Heart left ventricle (tissue), 16 donors: Measurements from ENCODE around the gene TMEM272. TPM values are rescaled to one million over a fixed set of nuclear protein-coding genes. Genes with fewer than 3 reads are reported as not detected.

Source experiments
- ATAC-seq, 4 donors: fragments of 200-7000 bp; cut with Tn5 transposase; one replicate each; pipeline ENCODE4 v1.9.1; 2020 to 2022; ENCODE audit warnings: moderate library complexity in 4 of 4, mild to moderate bottlenecking in 3 of 4, moderate number of reproducible peaks in 1 of 4
- DNase-seq, 5 donors: peaks; one replicate each; pipeline ENCODE4 v3.0.0-alpha.2; 2020
- H3K27ac ChIP-seq, 12 donors: fragments of 200-600 bp; sonication (generic) in 4 of 12; one replicate each; pipeline versions ENCODE4 v1.5.0 to v1.8.0; 2016 to 2022; ENCODE audit warnings: mild to moderate bottlenecking in 2 of 12
- H3K27me3 ChIP-seq, 9 donors: fragments of 200-600 bp; sonication (generic) in 2 of 9; one replicate each; pipeline versions ENCODE4 v1.5.1 to v1.8.0; 2016 to 2022; ENCODE audit warnings: mild to moderate bottlenecking in 3 of 9
- H3K36me3 ChIP-seq, 9 donors: fragments of 200-600 bp; sonication (generic) in 2 of 9; one replicate each; pipeline versions ENCODE4 v1.5.0 to v1.8.0; 2018 to 2022; ENCODE audit warnings: mild to moderate bottlenecking in 2 of 9
- H3K4me1 ChIP-seq, 12 donors: fragments of 200-600 bp; sonication (generic) in 4 of 12; one replicate each; pipeline versions ENCODE4 v1.5.0 to v1.8.0; 2016 to 2022; ENCODE audit warnings: mild to moderate bottlenecking in 3 of 12
- H3K4me3 ChIP-seq, 12 donors: fragments of 200-600 bp; sonication (generic) in 4 of 12; one replicate each; pipeline versions ENCODE4 v1.5.0 to v1.8.0; 2017 to 2022; ENCODE audit warnings: mild to moderate bottlenecking in 9 of 12, moderate library complexity in 4 of 12
- H3K9me3 ChIP-seq, 12 donors: fragments of 200-600 bp; sonication (generic) in 4 of 12; one replicate each; pipeline versions ENCODE4 v1.5.0 to v1.8.0; 2016 to 2022; ENCODE audit warnings: mild to moderate bottlenecking in 1 of 12
- CTCF ChIP-seq, 12 donors: fragments of 200-600 bp; sonication (generic) in 4 of 12; IDR thresholded peaks; one replicate each; pipeline versions ENCODE4 v1.5.0 to v1.8.0; 2018 to 2022; ENCODE audit warnings: antibody characterized with exemption in 12 of 12, mild to moderate bottlenecking in 5 of 12
- POLR2A ChIP-seq, 2 donors: fragments of 450-650 bp; IDR thresholded peaks; one replicate each; pipeline ENCODE4 v1.6.1; 2017; ENCODE audit warnings: antibody characterized with exemption in 2 of 2, mild to moderate bottlenecking in 2 of 2, moderate library complexity in 2 of 2
- WGBS, 4 donors: extraction: QIAGEN DNeasy Blood & Tissue Kit in 2 of 4; methylation state at CpG; one replicate each; pipeline versions ENCODE4 v1.1.5 to v1.1.7; 2013 to 2018; 5-methylcytosine and 5-hydroxymethylcytosine counted together
- intact Hi-C, 10 donors: fragments of 100-400 bp; cut with DNase I; formaldehyde crosslinking; loops; one replicate each; pipeline versions ENCODE4 v1.11.1 to v1.14.2; 2022
- polyA plus RNA-seq, 2 donors: library from polyadenylated mRNA; stranded (reverse); fragments of 200-250 nt; gene quantifications; one replicate each; pipeline ENCODE4 v1.2.3, GENCODE V29; 2013
- total RNA-seq, 9 donors: library from RNA; depleted of rRNA in 2 of 9; stranded (reverse); fragments of >200 nt in 2 of 9; fragmentation: NEBNext Ultra II Directional in 3 of 9; extraction: Animal tissue kit (Norgen Biotek cat#: 25700) in 3 of 9; gene quantifications; one replicate each; pipeline versions ENCODE4 v1.1.0 to v1.2.4, GENCODE V29; 2016 to 2023
- donor health status: ischemic (EF 13 %, LVEDD 7.1; RV severe dilation, severe dysfunction).
- donor health status: healthy with polysubstance abuse.
- donor health status: DM: no; HTN: yes; CAD: no.
- donor health status: DM: no; HTN: no; CAD: no.
- donor health status: ischemic (EF 25% LVEDD 6.9; RV normal size, moderate dysfunction).
- donor health status: ischemic (EF 25% LVEDD 5.7; RV mildly dilated, moderate dysfunction).
- donor health status: healthy.
- donor health status: DM: yes; HTN: yes; CAD: no.
- donor health status: ischemic (EF 35%, LVEDD 5.7; RV mildly dilated, moderate dysfunction).
- donor health status: nonischemic (EF 11% LVEDD 7.7; RV severe dilation, severe dysfunction).
- donor health status: DM: yes; HTN: yes; CAD: no.
- donor health status: PGD.
- donor health status: ischemic (EF 29% LVEDD 5.4; RV normal size, mild dysfunction).
- donor health status: nonischemic (EF 23%, LVEDD 6.1; RV moderate dilation, normal function).

Gene TMEM272
- total and polyA plus RNA-seq, 11 donors, result 0.14 to 1.6 (median 0.33) TPM; not detected in 1

DNA sequence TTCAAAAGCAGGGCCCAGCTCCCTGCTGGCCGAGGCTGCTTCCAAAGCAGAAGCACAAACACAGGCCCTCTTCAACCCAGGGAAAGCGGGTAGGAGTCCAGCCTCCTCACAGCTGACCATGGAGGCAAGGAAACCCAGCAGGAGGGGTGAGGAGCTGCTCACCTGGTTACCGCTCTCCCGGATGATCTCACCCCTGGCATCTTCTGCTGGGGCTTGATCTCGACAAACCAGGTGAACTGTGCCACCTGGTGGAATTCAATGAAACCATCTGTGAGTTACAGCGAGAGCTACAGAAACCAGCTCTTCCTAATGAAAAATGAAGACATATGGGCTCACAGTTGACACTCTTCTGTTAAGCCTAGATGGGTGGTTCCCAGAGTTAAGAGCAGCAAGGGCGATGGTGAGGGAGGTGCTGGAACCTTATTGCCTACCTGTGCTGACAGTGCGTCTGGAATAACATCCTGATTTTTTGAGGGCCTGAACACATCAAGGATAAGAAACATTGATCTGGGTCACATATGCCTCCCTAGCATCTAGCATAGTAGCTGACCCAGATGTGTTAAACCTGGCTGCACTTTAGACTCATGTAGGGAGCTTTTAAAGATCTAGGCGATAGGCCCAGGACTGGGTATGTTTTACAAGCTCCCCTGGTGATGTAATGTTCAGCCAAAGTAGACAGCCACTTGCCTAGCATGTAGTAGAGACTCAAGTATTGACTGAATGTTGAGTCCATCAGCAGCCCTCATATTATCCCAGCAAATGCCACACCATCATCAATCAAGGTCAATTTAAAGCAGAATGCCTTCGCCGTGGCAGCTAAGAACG, 47.1 kb downstream of the TMEM272 start:
- H3K27me3 ChIP-seq, result no peaks in the 10 kb centered on the region
- peak in 1 of 4 donors; percentile 2 for ATAC-seq
- H3K36me3 ChIP-seq, result peaks cover 0 to 14% (median 0%) of the 10 kb centered on the region in 9 donors
- H3K4me1 ChIP-seq, result peaks cover 4 to 34% (median 22%) of the 10 kb centered on the region in 12 donors
- TF ChIP-seq POLR2A (IDR thresholded peaks at IDR 0.05) (no peak), CTCF (IDR thresholded peaks at IDR 0.05) (peak in 10 of 12 donors; percentile 23 to 48 (median 36))
- peak in 1 of 5 donors; percentile 45 for DNase-seq
- no peaks in the 10 kb centered on the region for H3K9me3 ChIP-seq
- 72 to 80% (median 77%) methylated on average over 11 to 12 of the region's 12 CpGs for WGBS, 4 donors
- no peak overlapping the region for H3K4me3 ChIP-seq
- intact Hi-C loops, result loop anchor here in 5 of 10 donors (5.0 to 10.0 kb wide), 5 partner anchors 213 to 363 kb away; partner anchors contain the start of genes WDFY2 (in 2 of the 5) and INTS6 (in 1 of the 5)
- no peak overlapping the region for H3K27ac ChIP-seq

DNA sequence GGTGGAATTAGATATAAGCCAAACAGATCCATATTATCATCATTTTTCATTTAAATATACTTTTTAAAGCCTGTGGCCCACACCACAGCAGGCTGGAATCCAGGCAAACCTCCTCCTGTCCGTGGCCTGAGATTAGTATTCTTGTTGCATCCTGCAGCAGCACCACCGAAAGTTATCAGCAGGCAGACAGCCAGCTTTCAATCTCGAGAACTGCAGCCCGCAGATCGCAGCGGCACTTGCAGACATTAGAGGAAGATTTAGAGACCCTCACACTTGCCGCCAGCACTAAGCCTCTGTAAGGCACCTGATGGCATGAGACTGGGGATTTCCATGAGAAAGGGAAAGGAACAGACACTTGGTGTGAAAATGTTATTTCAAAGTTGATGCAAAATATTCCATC, 48.4 kb downstream of the TMEM272 start:
- H3K27me3 ChIP-seq, result no peaks in the 10 kb centered on the region
- WGBS, 4 donors, result 45 to 68% (median 53%) methylated on average over 7 of the region's 7 CpGs
- DNase-seq (no peak), ATAC-seq (no peak)
- intact Hi-C loops, result loop anchor here in 5 of 10 donors (5.0 to 10.0 kb wide), 5 partner anchors 212 to 362 kb away; partner anchors contain the start of genes WDFY2 (in 2 of the 5) and INTS6 (in 1 of the 5)
- peaks cover 0 to 14% (median 0%) of the 10 kb centered on the region in 9 donors for H3K36me3 ChIP-seq
- no peak overlapping the region for H3K27ac ChIP-seq
- H3K4me1 ChIP-seq, result peaks cover 0 to 21% (median 10%) of the 10 kb centered on the region in 12 donors
- TF ChIP-seq POLR2A (IDR thresholded peaks at IDR 0.05) (no peak), CTCF (IDR thresholded peaks at IDR 0.05) (no peak)
- H3K4me3 ChIP-seq, result no peak overlapping the region
- no peaks in the 10 kb centered on the region for H3K9me3 ChIP-seq

- DNase-seq, result no peak
- Histone ChIP-seq H3K4me3 (no peak overlapping the region), H3K4me1 (peaks cover 0 to 12% (median 0%) of the 10 kb centered on the region in 12 donors), H3K9me3 (no peaks in the 10 kb centered on the region), H3K27me3 (no peaks in the 10 kb centered on the region), H3K27ac (no peak overlapping the region), H3K36me3 (peaks cover 0 to 14% (median 0%) of the 10 kb centered on the region in 9 donors)
- intact Hi-C loops, result loop anchor here in 5 of 10 donors (5.0 to 10.0 kb wide), 5 partner anchors 211 to 361 kb away; partner anchors contain the start of genes WDFY2 (in 2 of the 5) and INTS6 (in 1 of the 5)
- ATAC-seq, result no peak
- no peak for TF ChIP-seq CTCF (IDR thresholded peaks at IDR 0.05)
- no peak for TF ChIP-seq POLR2A (IDR thresholded peaks at IDR 0.05)
- 87 to 93% (median 88%) methylated on average over 2 of the region's 2 CpGs for WGBS, 4 donors
Measured at GRCh38 chr13:51795419-51795818, 49.6 kb downstream of the TMEM272 start.

DNA sequence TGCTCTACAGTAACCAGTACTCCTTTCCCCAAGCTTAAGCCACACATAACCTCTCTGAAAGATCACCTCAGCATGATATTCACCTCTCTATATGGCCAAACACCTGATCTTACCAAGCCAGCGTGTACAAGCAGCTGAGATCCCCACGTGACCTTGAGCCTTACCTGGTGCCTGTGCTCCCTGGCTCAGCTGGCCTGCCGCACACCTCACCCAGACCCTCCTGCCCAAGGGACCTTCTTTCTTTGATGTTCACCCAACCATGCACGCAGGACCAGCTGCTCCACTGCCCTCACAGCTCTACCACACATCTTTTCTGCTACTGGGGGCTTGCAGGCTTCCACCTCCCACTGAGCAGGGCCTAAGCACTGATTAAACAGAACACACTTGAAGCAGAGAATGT, 50.0 kb downstream of the TMEM272 start:
- Histone ChIP-seq H3K27me3 (no peaks in the 10 kb centered on the region), H3K4me1 (peaks cover 0 to 12% (median 0%) of the 10 kb centered on the region in 12 donors), H3K4me3 (no peak overlapping the region), H3K27ac (no peak overlapping the region), H3K36me3 (peaks cover 0 to 14% (median 0%) of the 10 kb centered on the region in 9 donors), H3K9me3 (no peaks in the 10 kb centered on the region)
- 62 to 97% (median 80%) methylated on average over 4 of the region's 4 CpGs for WGBS, 4 donors
- TF ChIP-seq CTCF (IDR thresholded peaks at IDR 0.05) (no peak), POLR2A (IDR thresholded peaks at IDR 0.05) (no peak)
- no peak for ATAC-seq
- intact Hi-C loops, result loop anchor here in 5 of 10 donors (5.0 to 10.0 kb wide), 5 partner anchors 210 to 360 kb away; partner anchors contain the start of genes WDFY2 (in 2 of the 5) and INTS6 (in 1 of the 5)
- no peak for DNase-seq
